Testis (tissue), 2 donors: ENCODE data around the gene MACROD2.

Source experiments
- POLR2A ChIP-seq: fragments of 450-650 bp; IDR thresholded peaks from one replicate; pipeline ENCODE4 v1.6.1; 2017; ENCODE audit warnings: antibody characterized with exemption, mild to moderate bottlenecking, moderate library complexity
- TF ChIP-seq, protein P1 (sequence below), 3 experiments: fragments of 450-650 bp in 2 of 3; fragments of 200-600 bp in 1 of 3; sonication (generic) in 1 of 3; IDR thresholded peaks; one replicate each; pipeline ENCODE4 v1.5.1; 2016 to 2019; ENCODE audit warnings: antibody characterized with exemption in 3 of 3, mild to moderate bottlenecking in 2 of 3, moderate library complexity in 1 of 3

DNA sequence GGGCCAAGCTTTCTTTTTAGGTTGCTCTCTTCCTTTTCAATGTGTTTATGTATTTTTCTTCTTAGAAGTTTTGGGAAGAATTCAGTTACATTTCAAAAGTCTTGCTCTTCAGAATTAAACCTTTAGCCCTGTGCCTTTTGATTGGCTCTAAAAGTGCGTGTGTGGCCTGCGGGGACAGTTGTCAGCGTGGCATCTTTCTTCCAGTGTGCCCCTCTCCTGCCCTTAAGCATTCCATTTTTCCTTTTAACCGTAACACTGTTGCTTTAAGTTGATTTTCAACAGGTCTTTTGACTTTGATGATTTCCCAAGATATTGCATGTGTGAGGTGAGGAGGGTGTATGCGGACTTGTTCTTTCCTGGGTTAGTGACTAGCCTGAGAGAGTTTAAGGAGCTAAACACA, 1341.2 kb downstream of the MACROD2 start:
- no peak for TF ChIP-seq POLR2A
- TF ChIP-seq, protein P1, sequence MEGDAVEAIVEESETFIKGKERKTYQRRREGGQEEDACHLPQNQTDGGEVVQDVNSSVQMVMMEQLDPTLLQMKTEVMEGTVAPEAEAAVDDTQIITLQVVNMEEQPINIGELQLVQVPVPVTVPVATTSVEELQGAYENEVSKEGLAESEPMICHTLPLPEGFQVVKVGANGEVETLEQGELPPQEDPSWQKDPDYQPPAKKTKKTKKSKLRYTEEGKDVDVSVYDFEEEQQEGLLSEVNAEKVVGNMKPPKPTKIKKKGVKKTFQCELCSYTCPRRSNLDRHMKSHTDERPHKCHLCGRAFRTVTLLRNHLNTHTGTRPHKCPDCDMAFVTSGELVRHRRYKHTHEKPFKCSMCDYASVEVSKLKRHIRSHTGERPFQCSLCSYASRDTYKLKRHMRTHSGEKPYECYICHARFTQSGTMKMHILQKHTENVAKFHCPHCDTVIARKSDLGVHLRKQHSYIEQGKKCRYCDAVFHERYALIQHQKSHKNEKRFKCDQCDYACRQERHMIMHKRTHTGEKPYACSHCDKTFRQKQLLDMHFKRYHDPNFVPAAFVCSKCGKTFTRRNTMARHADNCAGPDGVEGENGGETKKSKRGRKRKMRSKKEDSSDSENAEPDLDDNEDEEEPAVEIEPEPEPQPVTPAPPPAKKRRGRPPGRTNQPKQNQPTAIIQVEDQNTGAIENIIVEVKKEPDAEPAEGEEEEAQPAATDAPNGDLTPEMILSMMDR (IDR thresholded peaks at IDR 0.05): no peak
